ENCODE measurements around the gene SECISBP2. TPM values are rescaled to one million over a fixed set of nuclear protein-coding genes. Genes with fewer than 3 reads are reported as not detected.

The SECISBP2 gene
- polyA plus RNA-seq, 1 of the 3 experiments (the other 2 are of a cell fraction): 21.2 TPM

DNA sequence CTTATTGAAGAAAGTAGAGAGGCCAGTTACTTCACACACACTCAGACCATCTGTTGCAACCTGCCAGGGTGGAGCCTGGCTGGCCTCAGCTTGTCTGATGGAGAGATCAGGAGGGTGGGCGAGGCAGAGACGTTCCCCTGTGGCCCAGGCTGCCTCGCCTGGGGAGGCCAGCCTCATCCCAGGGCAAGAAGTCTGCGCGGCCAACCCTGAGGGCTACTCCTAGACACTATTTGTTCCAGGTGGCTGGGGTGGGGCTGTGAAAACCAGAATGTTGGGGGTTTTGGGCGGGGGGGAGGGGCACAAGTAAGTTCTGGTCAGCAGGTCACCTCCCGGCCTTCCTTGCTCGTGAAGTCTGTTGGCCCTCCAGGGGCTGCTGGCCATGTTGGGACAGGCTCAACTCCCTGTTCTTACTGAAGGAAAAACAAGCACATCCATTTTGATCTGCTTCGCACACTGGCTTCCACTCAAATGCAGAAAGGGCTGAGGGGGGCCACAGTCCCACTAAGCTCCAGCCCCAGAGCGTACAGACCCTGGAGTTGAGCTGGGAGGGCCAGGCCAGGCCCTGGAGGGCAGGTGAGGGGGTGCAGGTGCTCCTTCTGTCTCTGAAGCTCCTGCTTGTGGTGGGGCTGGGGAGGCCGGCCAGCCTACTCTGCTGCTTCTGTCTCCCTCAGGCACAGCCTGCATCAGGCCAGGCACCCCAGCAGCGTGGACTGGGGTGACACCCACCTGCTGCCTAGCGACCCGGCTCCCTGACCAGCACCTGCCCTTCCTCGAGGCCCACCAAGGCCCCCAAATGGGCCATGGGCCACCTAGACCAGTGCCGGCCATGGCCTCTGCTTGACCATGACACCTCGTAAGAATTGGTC lies 46.6 kb downstream of the SECISBP2 start:
- Histone ChIP-seq H2AFZ (ENCODE audit: low read depth) (no peak overlapping the region), H3F3A (replicated peaks; ENCODE audit: insufficient read depth) (no peaks in the 10 kb centered on the region), H3K9me3 (no peaks in the 10 kb centered on the region), H4K20me1 (ENCODE audit: insufficient read depth) (no peaks in the 10 kb centered on the region), H3K9ac (no peak overlapping the region), H3K4me1 (ENCODE audit: control insufficient read depth in 1 of 2, insufficient read depth in 2 of 2, low read depth in 1 of 2, low read length in 1 of 2) (peaks cover 0 to 22% of the 10 kb centered on the region in 2 experiments; a peak in 2 of 4 replicates), H3K4me2 (no peak overlapping the region), H3K27ac (ENCODE audit: low read depth in 2 of 2, low read length in 1 of 2) (peak overlapping the region in 1 of 2 experiments; percentile 11; a peak in 1 of 4 replicates), H3K9me2 (no peaks in the 10 kb centered on the region), H3K36me3 (replicated peaks in 1 of 2; ENCODE audit: control insufficient read depth in 1 of 2, insufficient read depth in 2 of 2, low read length in 1 of 2) (peaks cover 6 to 27% of the 10 kb centered on the region in 2 experiments), H3K27me3 (ENCODE audit: insufficient read depth) (no peaks in the 10 kb centered on the region), H3K4me3 (ENCODE audit: low read depth in 2 of 2, low read length in 1 of 2) (no peak overlapping the region), H3K79me2 (ENCODE audit: insufficient read depth) (no peaks in the 10 kb centered on the region)
- ChIA-PET CTCF (interaction anchor here (1.4 kb wide), 1 partner anchor 185 kb away, joined by 6 read pairs; no protein-coding TSS in a partner anchor), POLR2A (no interaction called here)
- TF ChIP-seq, protein P1, sequence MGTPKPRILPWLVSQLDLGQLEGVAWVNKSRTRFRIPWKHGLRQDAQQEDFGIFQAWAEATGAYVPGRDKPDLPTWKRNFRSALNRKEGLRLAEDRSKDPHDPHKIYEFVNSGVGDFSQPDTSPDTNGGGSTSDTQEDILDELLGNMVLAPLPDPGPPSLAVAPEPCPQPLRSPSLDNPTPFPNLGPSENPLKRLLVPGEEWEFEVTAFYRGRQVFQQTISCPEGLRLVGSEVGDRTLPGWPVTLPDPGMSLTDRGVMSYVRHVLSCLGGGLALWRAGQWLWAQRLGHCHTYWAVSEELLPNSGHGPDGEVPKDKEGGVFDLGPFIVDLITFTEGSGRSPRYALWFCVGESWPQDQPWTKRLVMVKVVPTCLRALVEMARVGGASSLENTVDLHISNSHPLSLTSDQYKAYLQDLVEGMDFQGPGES (IDR thresholded peaks at IDR 0.05; ENCODE audit: low read depth, low read length): no peak
- TF ChIP-seq GATA2 (CRISPR knock-in tag; IDR thresholded peaks at IDR 0.05): no peak
- TF ChIP-seq, protein P2, sequence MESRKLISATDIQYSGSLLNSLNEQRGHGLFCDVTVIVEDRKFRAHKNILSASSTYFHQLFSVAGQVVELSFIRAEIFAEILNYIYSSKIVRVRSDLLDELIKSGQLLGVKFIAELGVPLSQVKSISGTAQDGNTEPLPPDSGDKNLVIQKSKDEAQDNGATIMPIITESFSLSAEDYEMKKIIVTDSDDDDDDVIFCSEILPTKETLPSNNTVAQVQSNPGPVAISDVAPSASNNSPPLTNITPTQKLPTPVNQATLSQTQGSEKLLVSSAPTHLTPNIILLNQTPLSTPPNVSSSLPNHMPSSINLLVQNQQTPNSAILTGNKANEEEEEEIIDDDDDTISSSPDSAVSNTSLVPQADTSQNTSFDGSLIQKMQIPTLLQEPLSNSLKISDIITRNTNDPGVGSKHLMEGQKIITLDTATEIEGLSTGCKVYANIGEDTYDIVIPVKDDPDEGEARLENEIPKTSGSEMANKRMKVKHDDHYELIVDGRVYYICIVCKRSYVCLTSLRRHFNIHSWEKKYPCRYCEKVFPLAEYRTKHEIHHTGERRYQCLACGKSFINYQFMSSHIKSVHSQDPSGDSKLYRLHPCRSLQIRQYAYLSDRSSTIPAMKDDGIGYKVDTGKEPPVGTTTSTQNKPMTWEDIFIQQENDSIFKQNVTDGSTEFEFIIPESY (IDR thresholded peaks at IDR 0.05; ENCODE audit: borderline replicate concordance, low read depth): no peak
- no peak for TF ChIP-seq CHD2 (IDR thresholded peaks at IDR 0.05; ENCODE audit: low read length, partially characterized antibody)
- TF ChIP-seq RFX5 (IDR thresholded peaks at IDR 0.05; ENCODE audit: low read length): no peak
- TF ChIP-seq ELF1 (IDR thresholded peaks at IDR 0.05): no peak
- no peak for TF ChIP-seq JUND (IDR thresholded peaks at IDR 0.05)
- no peak for TF ChIP-seq TEAD4 (IDR thresholded peaks at IDR 0.05; ENCODE audit: borderline replicate concordance, insufficient read depth)
- TF ChIP-seq EZH2phosphoT487 (IDR thresholded peaks at IDR 0.05; ENCODE audit: borderline replicate concordance, low read depth): no peak
- TF ChIP-seq, protein P3, sequence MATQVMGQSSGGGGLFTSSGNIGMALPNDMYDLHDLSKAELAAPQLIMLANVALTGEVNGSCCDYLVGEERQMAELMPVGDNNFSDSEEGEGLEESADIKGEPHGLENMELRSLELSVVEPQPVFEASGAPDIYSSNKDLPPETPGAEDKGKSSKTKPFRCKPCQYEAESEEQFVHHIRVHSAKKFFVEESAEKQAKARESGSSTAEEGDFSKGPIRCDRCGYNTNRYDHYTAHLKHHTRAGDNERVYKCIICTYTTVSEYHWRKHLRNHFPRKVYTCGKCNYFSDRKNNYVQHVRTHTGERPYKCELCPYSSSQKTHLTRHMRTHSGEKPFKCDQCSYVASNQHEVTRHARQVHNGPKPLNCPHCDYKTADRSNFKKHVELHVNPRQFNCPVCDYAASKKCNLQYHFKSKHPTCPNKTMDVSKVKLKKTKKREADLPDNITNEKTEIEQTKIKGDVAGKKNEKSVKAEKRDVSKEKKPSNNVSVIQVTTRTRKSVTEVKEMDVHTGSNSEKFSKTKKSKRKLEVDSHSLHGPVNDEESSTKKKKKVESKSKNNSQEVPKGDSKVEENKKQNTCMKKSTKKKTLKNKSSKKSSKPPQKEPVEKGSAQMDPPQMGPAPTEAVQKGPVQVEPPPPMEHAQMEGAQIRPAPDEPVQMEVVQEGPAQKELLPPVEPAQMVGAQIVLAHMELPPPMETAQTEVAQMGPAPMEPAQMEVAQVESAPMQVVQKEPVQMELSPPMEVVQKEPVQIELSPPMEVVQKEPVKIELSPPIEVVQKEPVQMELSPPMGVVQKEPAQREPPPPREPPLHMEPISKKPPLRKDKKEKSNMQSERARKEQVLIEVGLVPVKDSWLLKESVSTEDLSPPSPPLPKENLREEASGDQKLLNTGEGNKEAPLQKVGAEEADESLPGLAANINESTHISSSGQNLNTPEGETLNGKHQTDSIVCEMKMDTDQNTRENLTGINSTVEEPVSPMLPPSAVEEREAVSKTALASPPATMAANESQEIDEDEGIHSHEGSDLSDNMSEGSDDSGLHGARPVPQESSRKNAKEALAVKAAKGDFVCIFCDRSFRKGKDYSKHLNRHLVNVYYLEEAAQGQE (IDR thresholded peaks at IDR 0.05; ENCODE audit: low read depth, low read length): no peak
- no peak for DNase-seq
- WGBS (ENCODE audit: low lambda C conversion rate): 98% methylated on average over 8 of the region's 17 CpGs
